GM21825 (cell line): Measurements from ENCODE around the gene PDXK.
"Not testable (repeated sequence)": the region's sequence is repeated elsewhere in the genome, so short reads cannot be mapped to it uniquely, and the experiment has no call there.

Source experiments
- ATAC-seq: cut with Tn5 transposase; IDR thresholded peaks from one replicate; pipeline ENCODE4 v1.9.1; 2021; ENCODE audit warnings: mild to moderate bottlenecking, moderate library complexity; ENCODE audit not compliant: unreplicated experiment

PDXK gene

GRCh38 chr21:43718872-43719747, at the start of gene PDXK:
PDXK (plus strand) TSS chr21:43719129; CDS start chr21:43719295, 166 bp downstream.
- peak; percentile 48 for ATAC-seq

DNA sequence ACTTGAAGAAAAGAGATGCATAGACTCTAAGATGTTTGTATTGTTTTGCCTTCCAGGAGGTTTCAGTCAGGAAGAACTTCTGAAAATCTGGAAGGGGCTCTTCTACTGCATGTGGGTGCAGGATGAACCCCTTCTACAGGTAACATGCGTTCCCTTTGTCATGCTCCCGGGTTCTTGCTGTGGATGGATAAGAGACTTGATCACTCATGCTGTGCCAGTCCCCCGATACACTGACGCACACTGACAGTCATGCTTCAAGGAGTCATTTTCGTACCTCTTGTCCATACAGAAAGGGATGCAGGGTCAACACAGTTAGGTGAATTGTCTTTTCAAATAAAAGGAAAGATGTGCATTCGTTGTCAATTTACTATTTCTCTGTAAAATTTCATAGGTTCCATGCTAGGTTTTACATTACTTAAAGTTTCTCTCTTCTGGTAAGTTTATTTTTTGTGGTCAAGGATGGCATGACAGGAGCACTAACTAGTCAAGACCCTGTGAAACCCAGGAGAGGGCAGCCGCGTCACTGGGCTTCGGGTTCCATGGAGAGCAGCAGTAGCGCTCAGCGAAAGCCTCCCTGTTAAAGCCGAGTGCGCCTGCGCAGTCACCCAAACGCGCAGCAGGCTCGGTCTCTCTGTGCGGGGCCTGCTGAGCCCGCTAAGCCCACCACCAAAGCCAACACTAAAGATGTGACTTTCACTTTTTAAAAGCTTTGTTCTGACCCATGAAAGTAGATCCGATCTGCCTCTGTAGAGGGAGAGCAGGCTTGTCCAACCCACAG, 48.9 kb upstream of the PDXK start:
- ATAC-seq: no peak

DNA sequence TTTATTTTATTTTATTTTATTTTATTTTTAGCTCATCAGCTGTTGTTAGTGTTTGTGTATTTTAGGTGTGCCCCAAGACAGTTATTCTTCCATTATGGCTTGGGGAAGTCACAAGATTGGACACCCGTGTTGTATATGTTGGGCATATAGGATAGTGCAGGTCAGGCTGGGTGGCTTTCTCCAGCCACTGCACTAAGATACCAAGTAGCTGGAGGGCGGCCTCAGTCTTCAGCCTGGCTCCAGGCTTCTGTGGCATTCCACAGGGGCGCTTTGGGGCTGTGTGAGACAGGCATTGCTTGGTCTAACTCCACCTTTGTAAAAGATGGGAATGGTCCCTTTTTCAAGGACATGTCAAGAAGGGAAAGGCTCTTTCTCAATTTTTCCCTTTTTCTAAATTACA, 43.1 kb upstream of the PDXK start:
- no peak for ATAC-seq

GRCh38 chr21:43676391-43676790, 42.5 kb upstream of the PDXK start:
- ATAC-seq: no peak

DNA sequence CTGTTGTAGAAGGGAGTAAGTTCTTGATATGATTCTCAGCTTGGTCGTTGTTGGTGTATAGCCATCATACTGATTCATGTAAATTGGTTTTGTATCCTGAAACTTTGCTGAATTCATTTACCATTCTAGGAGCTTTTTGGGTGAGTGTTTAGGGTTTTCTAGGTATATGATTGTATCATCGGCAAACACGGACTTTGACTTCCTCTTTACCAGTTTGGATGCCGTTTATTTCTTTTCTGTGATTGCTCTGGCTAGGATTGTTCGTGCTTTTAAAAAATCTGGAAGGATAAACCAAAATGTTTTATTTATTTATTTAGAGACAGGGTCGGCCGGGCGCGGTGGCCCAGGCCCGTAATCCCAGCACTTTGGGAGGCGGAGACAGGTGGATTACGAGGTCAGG, 39.0 kb upstream of the PDXK start:
- no peak for ATAC-seq

GRCh38 chr21:43680421-43680820, 38.5 kb upstream of the PDXK start:
- not testable (repeated sequence) for ATAC-seq

DNA sequence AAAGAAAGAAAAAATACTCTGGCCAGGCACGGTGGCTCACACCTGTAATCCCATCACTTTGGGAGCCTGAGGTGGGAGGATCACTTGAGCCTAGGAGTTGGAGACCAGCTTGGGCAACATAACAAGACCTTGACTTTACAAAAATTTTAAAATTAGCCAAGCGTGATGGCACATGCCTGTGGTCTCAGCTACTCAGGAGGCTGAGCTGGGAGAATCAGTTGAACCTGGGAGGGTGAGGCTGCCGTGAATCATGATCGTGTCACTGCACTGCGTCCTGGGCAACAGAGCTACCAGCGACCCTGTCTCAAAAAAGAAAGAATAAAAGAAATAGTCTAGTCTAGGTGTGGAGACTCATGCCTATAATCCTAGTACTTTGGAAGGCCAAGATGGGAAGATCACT, 37.3 kb upstream of the PDXK start:
- ATAC-seq: no peak

DNA sequence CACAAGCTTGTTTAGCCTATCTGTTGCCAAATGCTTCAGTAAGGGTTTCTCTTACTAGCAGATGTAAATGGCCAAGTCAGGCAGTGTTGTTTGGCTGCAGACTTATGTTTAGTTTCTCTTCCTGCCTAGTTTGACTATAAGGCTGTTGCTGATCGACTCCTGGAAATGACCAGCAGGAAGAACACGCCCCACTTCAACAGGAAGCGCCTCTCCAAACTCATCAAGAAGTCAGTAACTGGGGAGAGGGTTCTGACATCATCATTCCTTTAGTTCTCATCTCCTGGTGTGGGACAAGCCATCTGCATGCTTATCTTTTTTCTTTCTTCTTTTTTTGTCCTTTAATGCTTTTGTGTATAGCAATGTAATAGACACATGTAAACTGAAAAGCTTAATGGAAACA, 34.5 kb upstream of the PDXK start:
- ATAC-seq: no peak

- no peak for ATAC-seq
These were observed 31.9 kb upstream of the PDXK start for GRCh38 chr21:43686811-43687565.

DNA sequence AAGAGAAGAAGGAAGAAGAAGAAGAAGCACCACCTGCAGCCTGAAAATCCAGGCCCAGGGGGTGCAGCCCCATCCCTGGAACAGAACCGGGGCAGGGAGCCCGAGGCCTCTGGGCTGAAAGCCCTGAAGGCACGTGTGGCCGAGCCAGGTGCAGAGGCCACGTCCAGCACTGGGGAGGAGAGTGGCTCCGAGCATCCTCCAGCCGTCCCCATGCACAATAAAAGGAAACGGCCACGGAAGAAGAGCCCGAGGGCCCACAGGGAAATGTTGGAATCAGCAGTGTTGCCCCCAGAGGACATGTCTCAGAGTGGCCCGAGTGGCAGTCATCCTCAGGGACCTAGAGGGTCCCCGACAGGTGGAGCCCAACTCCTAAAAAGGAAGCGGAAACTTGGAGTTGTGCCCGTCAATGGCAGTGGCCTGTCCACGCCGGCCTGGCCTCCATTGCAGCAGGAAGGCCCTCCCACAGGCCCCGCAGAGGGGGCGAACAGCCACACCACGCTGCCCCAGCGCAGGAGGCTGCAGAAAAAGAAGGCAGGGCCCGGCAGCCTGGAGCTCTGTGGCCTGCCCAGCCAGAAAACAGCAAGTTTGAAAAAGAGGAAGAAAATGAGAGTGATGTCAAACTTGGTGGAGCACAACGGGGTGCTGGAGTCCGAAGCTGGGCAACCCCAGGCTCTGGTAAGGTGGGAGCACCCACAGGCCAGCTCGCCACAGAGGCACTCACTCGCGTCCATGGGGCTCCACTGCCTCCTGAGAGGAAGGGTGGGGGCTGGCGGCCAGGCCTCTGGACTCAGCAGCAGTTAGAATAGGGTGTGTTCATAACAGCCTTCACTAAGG, 31.1 kb upstream of the PDXK start:
- ATAC-seq: no peak

DNA sequence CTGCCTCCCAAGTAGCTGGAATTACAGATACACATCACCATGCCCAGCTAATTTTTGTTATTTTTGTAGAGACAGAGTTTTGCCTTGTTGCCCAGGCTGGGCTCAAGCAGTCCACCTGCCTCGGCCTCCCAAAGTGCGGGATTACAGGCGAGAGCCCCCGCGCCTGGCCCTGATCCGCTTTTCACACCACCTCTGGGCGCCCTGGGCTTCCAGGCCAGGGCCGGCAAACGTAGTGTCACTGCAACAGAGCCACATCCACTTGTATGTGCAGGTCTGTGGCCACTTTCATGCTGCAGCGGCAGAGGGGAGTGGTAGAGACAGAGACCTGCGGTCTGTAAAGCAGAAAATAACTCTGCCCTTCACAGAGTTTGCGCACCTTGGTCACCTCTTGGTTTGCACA, 30.0 kb upstream of the PDXK start:
- ATAC-seq: no peak

DNA sequence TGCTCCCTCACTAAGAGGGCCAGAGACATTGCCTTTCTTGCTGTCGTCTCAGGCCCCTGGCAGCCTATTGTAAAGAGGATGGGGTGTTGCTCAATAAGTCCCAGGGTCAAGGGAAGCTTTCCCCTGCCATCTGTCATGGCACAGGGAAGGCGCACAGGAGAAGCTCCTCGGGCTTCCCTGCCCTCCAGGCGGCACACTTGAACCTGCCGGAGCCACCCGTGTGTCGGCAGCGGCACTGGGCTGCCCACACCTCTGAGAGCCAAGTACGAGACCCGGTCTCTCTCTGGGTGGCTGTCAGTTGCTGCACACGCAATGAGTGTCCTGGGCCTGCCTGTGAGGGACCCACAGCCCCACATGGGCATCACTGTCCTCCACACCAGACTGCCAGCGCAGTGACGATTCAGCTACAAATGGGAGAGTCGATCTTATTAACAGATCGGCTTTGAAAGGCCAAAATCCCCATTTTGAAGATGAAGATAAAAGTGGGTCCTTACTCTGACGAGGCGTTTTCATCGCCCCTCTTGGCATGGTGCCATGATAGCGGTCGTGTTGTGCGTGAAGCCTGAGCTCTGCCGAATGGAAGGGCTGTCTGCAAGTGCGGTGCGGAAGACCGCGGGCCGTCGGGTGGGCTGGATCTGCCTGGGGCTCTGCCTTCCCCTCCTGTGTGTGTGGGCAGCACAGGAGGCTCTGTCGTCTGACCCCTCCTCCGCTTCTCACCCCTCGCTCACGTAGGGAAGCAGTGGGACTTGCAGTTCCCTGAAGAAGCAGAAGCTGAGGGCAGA, 29.2 kb upstream of the PDXK start:
- no peak for ATAC-seq

DNA sequence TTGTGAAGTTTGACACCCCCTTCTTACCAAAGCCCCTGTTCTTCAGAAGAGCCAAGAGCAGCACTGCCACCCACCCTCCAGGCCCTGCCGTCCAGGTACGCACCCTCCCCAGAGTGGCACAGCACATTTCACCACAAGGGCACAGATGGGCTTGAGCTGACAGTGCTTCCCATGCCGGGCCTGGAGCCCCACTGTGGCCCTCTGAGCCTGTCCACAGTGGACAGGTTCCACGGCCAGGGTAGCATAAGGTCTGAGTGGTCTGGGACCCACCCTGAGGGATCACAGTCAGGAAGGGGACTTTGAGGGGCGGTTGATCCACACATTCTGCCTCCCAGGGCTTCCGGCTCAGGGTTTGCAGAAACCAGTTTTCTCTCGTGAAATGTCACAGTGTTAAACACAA, 28.6 kb upstream of the PDXK start:
- ATAC-seq: no peak

- no peak for ATAC-seq
These were observed 27.7 kb upstream of the PDXK start for GRCh38 chr21:43691086-43691795.

GRCh38 chr21:43691801-43692200, 27.1 kb upstream of the PDXK start:
- no peak for ATAC-seq

- no peak for ATAC-seq
These were observed 26.0 kb upstream of the PDXK start for GRCh38 chr21:43692949-43693348.

- no peak for ATAC-seq
These were observed 24.9 kb upstream of the PDXK start for GRCh38 chr21:43693981-43694380.

GRCh38 chr21:43694437-43695079, 24.4 kb upstream of the PDXK start:
- no peak for ATAC-seq

DNA sequence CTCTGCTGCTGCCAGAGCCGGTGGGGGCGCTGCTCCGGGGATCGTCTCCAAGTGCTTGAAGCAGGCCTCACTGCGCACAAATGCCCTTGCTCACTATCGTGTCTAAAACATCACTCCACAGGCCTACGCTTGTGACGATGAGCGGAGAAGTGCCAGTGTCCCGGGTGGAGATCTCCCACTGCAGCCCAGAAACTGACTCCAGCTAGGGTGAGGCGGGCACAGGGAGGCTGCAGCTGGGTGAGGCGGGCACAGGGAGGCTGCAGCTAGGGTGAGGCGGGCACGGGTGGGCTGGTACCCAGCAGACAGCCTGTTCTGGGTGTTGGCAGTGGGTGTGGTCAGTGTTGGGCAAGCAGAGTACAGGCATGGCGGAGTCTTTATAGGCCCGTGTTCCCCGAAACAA, 22.7 kb upstream of the PDXK start:
- ATAC-seq: no peak
